Measurements from ENCODE around the gene ATL2.

DNA sequence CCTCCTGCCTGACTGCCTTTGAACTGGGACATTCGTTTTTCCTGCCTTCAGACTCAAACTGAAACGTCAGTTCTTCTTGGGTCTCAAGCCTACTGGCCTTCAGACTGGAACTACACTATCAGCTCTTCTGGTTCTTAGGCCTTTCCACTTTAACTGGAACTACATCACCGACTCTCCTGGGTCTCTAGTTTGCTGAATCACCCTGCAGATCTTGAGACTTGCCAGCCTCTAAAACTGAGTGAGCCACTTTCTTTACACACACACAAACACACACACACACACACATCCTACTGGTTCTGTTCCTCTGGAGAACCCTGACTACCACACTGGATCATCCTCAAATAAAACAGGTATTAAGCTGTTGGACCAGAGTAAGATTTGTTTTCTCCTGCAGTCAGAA, 46.7 kb upstream of the ATL2 start:
- TF ChIP-seq, protein P1, sequence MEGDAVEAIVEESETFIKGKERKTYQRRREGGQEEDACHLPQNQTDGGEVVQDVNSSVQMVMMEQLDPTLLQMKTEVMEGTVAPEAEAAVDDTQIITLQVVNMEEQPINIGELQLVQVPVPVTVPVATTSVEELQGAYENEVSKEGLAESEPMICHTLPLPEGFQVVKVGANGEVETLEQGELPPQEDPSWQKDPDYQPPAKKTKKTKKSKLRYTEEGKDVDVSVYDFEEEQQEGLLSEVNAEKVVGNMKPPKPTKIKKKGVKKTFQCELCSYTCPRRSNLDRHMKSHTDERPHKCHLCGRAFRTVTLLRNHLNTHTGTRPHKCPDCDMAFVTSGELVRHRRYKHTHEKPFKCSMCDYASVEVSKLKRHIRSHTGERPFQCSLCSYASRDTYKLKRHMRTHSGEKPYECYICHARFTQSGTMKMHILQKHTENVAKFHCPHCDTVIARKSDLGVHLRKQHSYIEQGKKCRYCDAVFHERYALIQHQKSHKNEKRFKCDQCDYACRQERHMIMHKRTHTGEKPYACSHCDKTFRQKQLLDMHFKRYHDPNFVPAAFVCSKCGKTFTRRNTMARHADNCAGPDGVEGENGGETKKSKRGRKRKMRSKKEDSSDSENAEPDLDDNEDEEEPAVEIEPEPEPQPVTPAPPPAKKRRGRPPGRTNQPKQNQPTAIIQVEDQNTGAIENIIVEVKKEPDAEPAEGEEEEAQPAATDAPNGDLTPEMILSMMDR (IDR thresholded peaks at IDR 0.05; ENCODE audit: low read depth, low read length) = no peak
- no peak for TF ChIP-seq EZH2phosphoT487 (IDR thresholded peaks at IDR 0.05; ENCODE audit: low read depth)
